Uterus (tissue), 4 donors: ENCODE measurements around the gene SLC6A6. TPM values are rescaled to one million over a fixed set of nuclear protein-coding genes. Genes with fewer than 3 reads are reported as not detected.

Experiments used
- DNase-seq, 2 donors: peaks; one replicate each; pipeline ENCODE4 v3.0.0-alpha.2; 2019 to 2020
- H3K27ac ChIP-seq, 2 donors: fragments of 200-600 bp; sonication (generic); 1 replicate in 1 of 2; 2 replicates in 1 of 2; pipeline ENCODE4 v1.5.1; 2016 to 2018
- H3K27me3 ChIP-seq, 2 donors: fragments of 200-600 bp; sonication (generic); one replicate each; pipeline ENCODE4 v1.5.1; 2018 to 2019; ENCODE audit warnings: control low read depth in 1 of 2
- H3K36me3 ChIP-seq, 2 donors: fragments of 200-600 bp; sonication (generic); one replicate each; pipeline ENCODE4 v1.5.1; 2019; ENCODE audit warnings: control low read depth in 1 of 2
- H3K4me1 ChIP-seq, 2 donors: fragments of 200-600 bp; sonication (generic); one replicate each; pipeline ENCODE4 v1.5.1; 2018 to 2019; ENCODE audit warnings: control low read depth in 1 of 2
- H3K4me3 ChIP-seq, 2 donors: fragments of 200-600 bp; sonication (generic); 1 replicate in 1 of 2; 2 replicates in 1 of 2; pipeline ENCODE4 v1.5.1; 2018 to 2019; ENCODE audit warnings: mild to moderate bottlenecking in 1 of 2
- H3K9me3 ChIP-seq, 2 donors: fragments of 200-600 bp; sonication (generic); one replicate each; pipeline ENCODE4 v1.5.1; 2019; ENCODE audit warnings: control low read depth in 1 of 2
- CTCF ChIP-seq, 4 experiments: fragments of 200-600 bp in 2 of 4; fragments of 450-650 bp in 2 of 4; sonication (generic) in 2 of 4; IDR thresholded peaks; one replicate each; pipeline ENCODE4 v1.5.1; 2016 to 2019; ENCODE audit warnings: antibody characterized with exemption in 4 of 4, mild to moderate bottlenecking in 2 of 4, moderate library complexity in 1 of 4
- POLR2A ChIP-seq, 2 donors: fragments of 450-650 bp; IDR thresholded peaks; one replicate each; pipeline ENCODE4 v1.6.1; 2016; ENCODE audit warnings: antibody characterized with exemption in 2 of 2, mild to moderate bottlenecking in 1 of 2, moderate library complexity in 1 of 2
- intact Hi-C: fragments of 100-400 bp; cut with DNase I; formaldehyde crosslinking; loops from one replicate; pipeline ENCODE4 v1.15.1; 2023; ENCODE audit warnings: low total_unique reads
- total RNA-seq, 4 donors: library from RNA; depleted of rRNA in 3 of 4; stranded (reverse); fragments of >200 nt in 3 of 4; gene quantifications; one replicate each; pipeline versions ENCODE4 v1.1.0 to v1.2.4, GENCODE V29; 2014 to 2023
- donor health status: DM: yes; HTN: yes; CAD: no.

Gene SLC6A6
- total RNA-seq, 4 donors from 2014 or later, result 15.9 to 37.5 (median 18.0) TPM

GRCh38 chr3:14360123-14360881, 42.1 kb upstream of the SLC6A6 start:
- no peak for DNase-seq
- TF ChIP-seq CTCF (IDR thresholded peaks at IDR 0.05), result no peak
- TF ChIP-seq POLR2A (IDR thresholded peaks at IDR 0.05), result no peak

GRCh38 chr3:14361068-14361677, 41.2 kb upstream of the SLC6A6 start:
- no peaks in the 10 kb centered on the region for H3K36me3 ChIP-seq

More at GRCh38 chr3:14360123-14360881, 42.1 kb upstream of the SLC6A6 start:
- Histone ChIP-seq H3K27me3 (no peaks in the 10 kb centered on the region), H3K27ac (no peak overlapping the region), H3K4me3 (no peak overlapping the region), H3K4me1 (peaks cover 0 to 5% of the 10 kb centered on the region in 2 donors), H3K36me3 (no peaks in the 10 kb centered on the region), H3K9me3 (no peaks in the 10 kb centered on the region)
- intact Hi-C loops, result no loop called here

GRCh38 chr3:14362890-14363289, 39.5 kb upstream of the SLC6A6 start:
- Histone ChIP-seq H3K27ac (no peak overlapping the region), H3K4me1 (no peaks in the 10 kb centered on the region), H3K27me3 (no peaks in the 10 kb centered on the region), H3K4me3 (no peak overlapping the region), H3K36me3 (no peaks in the 10 kb centered on the region), H3K9me3 (no peaks in the 10 kb centered on the region)
- TF ChIP-seq CTCF (IDR thresholded peaks at IDR 0.05) (no peak), POLR2A (IDR thresholded peaks at IDR 0.05) (no peak)
- intact Hi-C loops, result no loop called here
- no peak for DNase-seq

More at GRCh38 chr3:14361068-14361677, 41.2 kb upstream of the SLC6A6 start:
- Histone ChIP-seq H3K4me1 (peaks cover 0 to 5% of the 10 kb centered on the region in 2 donors), H3K27ac (no peak overlapping the region), H3K27me3 (no peaks in the 10 kb centered on the region), H3K4me3 (no peak overlapping the region), H3K9me3 (no peaks in the 10 kb centered on the region)
- TF ChIP-seq POLR2A (IDR thresholded peaks at IDR 0.05) (no peak), CTCF (IDR thresholded peaks at IDR 0.05) (no peak)
- intact Hi-C loops, result no loop called here
- no peak for DNase-seq

- H3K9me3 ChIP-seq, result no peaks in the 10 kb centered on the region
- no peaks in the 10 kb centered on the region for H3K4me1 ChIP-seq
- H3K4me3 ChIP-seq, result no peak overlapping the region
- intact Hi-C loops, result no loop called here
- no peaks in the 10 kb centered on the region for H3K27me3 ChIP-seq
- TF ChIP-seq POLR2A (IDR thresholded peaks at IDR 0.05) (no peak), CTCF (IDR thresholded peaks at IDR 0.05) (no peak)
- DNase-seq, result no peak
- H3K36me3 ChIP-seq, result no peaks in the 10 kb centered on the region
- no peak overlapping the region for H3K27ac ChIP-seq
Observed at GRCh38 chr3:14363379-14363778, 39.0 kb upstream of the SLC6A6 start.

- no peak for DNase-seq
- H3K9me3 ChIP-seq, result no peaks in the 10 kb centered on the region
- H3K4me1 ChIP-seq, result no peaks in the 10 kb centered on the region
- no peak for TF ChIP-seq POLR2A (IDR thresholded peaks at IDR 0.05)
- TF ChIP-seq CTCF (IDR thresholded peaks at IDR 0.05), result no peak
- H3K4me3 ChIP-seq, result no peak overlapping the region
- intact Hi-C loops, result no loop called here
- H3K36me3 ChIP-seq, result no peaks in the 10 kb centered on the region
- H3K27ac ChIP-seq, result no peak overlapping the region
- H3K27me3 ChIP-seq, result no peaks in the 10 kb centered on the region
Observed at GRCh38 chr3:14363991-14364390, 38.4 kb upstream of the SLC6A6 start.
